HEK293 (cell line): ENCODE measurements around the gene ABTB2.

Source experiments
- KLF7 ChIP-seq: fragments of 450-650 bp; formaldehyde crosslinking; IDR thresholded peaks from 2 replicates; pipeline ENCODE4 v1.5.1; 2016; ENCODE audit warnings: missing biosample characterization, missing genetic modification characterization, borderline replicate concordance
- YY2 ChIP-seq: fragments of 450-650 bp; formaldehyde crosslinking; IDR thresholded peaks from 2 replicates; pipeline ENCODE4 v1.5.1; 2016; ENCODE audit warnings: missing biosample characterization, missing genetic modification characterization
- ZBTB7A ChIP-seq: fragments of 450-650 bp; formaldehyde crosslinking; IDR thresholded peaks from 2 replicates; pipeline ENCODE4 v1.5.1; 2016; ENCODE audit warnings: low read depth, missing biosample characterization, missing genetic modification characterization
- TF ChIP-seq, protein P1 (sequence below): fragments of 450-650 bp; formaldehyde crosslinking; IDR thresholded peaks from 2 replicates; pipeline ENCODE4 v1.5.1; 2016; ENCODE audit warnings: missing biosample characterization, missing genetic modification characterization

DNA sequence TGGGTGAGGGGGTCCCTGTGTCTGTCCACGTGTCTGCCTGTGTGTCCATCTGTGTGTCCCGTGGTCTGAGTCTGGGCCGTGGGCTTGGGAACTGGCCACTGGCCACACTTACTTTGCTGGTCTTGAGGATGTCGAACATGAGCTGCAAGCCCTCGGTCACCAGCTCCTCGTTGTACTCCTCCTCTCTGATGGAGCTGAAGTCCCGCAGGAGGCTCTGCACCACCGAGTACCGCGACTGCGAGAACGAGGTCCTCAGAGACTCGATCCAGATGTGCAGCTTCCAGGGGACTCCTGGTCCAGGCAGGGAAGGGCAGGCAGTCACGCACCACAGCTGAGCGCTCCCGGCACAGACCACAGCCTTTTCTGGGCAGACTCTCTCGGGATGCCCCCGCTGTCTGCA lies 197.0 kb downstream of the ABTB2 start:
- no peak for TF ChIP-seq KLF7
- TF ChIP-seq YY2 (tag by site-specific recombination), result no peak
- TF ChIP-seq, protein P1, sequence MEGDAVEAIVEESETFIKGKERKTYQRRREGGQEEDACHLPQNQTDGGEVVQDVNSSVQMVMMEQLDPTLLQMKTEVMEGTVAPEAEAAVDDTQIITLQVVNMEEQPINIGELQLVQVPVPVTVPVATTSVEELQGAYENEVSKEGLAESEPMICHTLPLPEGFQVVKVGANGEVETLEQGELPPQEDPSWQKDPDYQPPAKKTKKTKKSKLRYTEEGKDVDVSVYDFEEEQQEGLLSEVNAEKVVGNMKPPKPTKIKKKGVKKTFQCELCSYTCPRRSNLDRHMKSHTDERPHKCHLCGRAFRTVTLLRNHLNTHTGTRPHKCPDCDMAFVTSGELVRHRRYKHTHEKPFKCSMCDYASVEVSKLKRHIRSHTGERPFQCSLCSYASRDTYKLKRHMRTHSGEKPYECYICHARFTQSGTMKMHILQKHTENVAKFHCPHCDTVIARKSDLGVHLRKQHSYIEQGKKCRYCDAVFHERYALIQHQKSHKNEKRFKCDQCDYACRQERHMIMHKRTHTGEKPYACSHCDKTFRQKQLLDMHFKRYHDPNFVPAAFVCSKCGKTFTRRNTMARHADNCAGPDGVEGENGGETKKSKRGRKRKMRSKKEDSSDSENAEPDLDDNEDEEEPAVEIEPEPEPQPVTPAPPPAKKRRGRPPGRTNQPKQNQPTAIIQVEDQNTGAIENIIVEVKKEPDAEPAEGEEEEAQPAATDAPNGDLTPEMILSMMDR (tag by site-specific recombination), result no peak
- TF ChIP-seq ZBTB7A (tag by site-specific recombination), result no peak
